Right lobe of liver (tissue), 6 donors: ENCODE measurements around the gene GNG12. TPM values are rescaled to one million over a fixed set of nuclear protein-coding genes. Genes with fewer than 3 reads are reported as not detected.

Source experiments
- ATAC-seq, 4 donors: fragments of 200-7000 bp; cut with Tn5 transposase; one replicate each; pipeline ENCODE4 v1.9.1; 2020; ENCODE audit warnings: mild to moderate bottlenecking in 4 of 4, moderate library complexity in 4 of 4
- DNase-seq, 3 donors: peaks; one replicate each; pipeline ENCODE4 v3.0.0-alpha.2; 2020
- H3K27ac ChIP-seq, 3 donors: fragments of 200-600 bp; one replicate each; pipeline ENCODE4 v1.8.0; 2022
- H3K27me3 ChIP-seq, 2 donors: fragments of 200-600 bp; one replicate each; pipeline ENCODE4 v1.8.0; 2022
- H3K36me3 ChIP-seq, 4 donors: fragments of 200-600 bp; sonication (generic) in 1 of 4; one replicate each; pipeline versions ENCODE4 v1.5.1 to v1.8.0; 2017 to 2022; ENCODE audit warnings: control low read depth in 1 of 4
- H3K4me1 ChIP-seq, 4 donors: fragments of 200-600 bp; sonication (generic) in 1 of 4; one replicate each; pipeline versions ENCODE4 v1.5.1 to v1.8.0; 2017 to 2022; ENCODE audit warnings: control low read depth in 1 of 4
- H3K4me3 ChIP-seq, 3 donors: fragments of 200-600 bp; one replicate each; pipeline ENCODE4 v1.8.0; 2022
- H3K9me3 ChIP-seq, 4 donors: fragments of 200-600 bp; sonication (generic) in 1 of 4; one replicate each; pipeline versions ENCODE4 v1.5.1 to v1.8.0; 2017 to 2022; ENCODE audit warnings: control low read depth in 1 of 4
- POLR2A ChIP-seq: fragments of 450-650 bp; IDR thresholded peaks from one replicate; pipeline ENCODE4 v1.6.1; 2017; ENCODE audit warnings: antibody characterized with exemption, mild to moderate bottlenecking
- WGBS: methylation state at CpG from one replicate; pipeline ENCODE4 v1.1.6; 2018; ENCODE audit warnings: low coverage, low lambda C conversion rate; ENCODE audit not compliant: insufficient coverage; ENCODE audit errors: missing lambda C conversion rate; 5-methylcytosine and 5-hydroxymethylcytosine counted together
- intact Hi-C, 2 donors: fragments of 100-400 bp; cut with DNase I; formaldehyde crosslinking; loops; one replicate each; pipeline versions ENCODE4 v1.11.2 to v1.14.1; 2022
- total RNA-seq, 6 experiments: library from RNA; depleted of rRNA in 2 of 6; stranded (reverse); fragments of >200 nt in 2 of 6; fragmentation: NEBNext Ultra II Directional in 3 of 6; extraction: Animal tissue kit (Norgen Biotek cat#: 25700) in 3 of 6; gene quantifications; one replicate each; pipeline versions ENCODE4 v1.1.0 to v1.2.4, GENCODE V29; 2016 to 2023
- TF ChIP-seq, protein P1 (sequence below), 4 donors: fragments of 200-600 bp in 3 of 4; fragments of 450-650 bp in 1 of 4; IDR thresholded peaks; one replicate each; pipeline versions ENCODE4 v1.5.1 to v1.8.0; 2016 to 2022; ENCODE audit warnings: antibody characterized with exemption in 4 of 4, mild to moderate bottlenecking in 2 of 4
- donor health status: DM: no; HTN: yes; CAD: no.
- donor health status: DM: no; HTN: no; CAD: no.
- donor health status: DM: no; HTN: no; CAD: no.
- donor health status: DM: no; HTN: yes; CAD: no.
- donor health status: DM: no; HTN: yes; CAD: no.

Gene GNG12
- total RNA-seq, 6 experiments from 2014 or later, result 18.8 to 52.7 (median 33.9) TPM

- DNase-seq, result no peak
- no peak for ATAC-seq
- WGBS, result 88% methylated on average over 2 of the region's 2 CpGs
- Histone ChIP-seq H3K4me1 (no peaks in the 10 kb centered on the region), H3K4me3 (no peak overlapping the region), H3K36me3 (no peaks in the 10 kb centered on the region), H3K27ac (no peak overlapping the region), H3K27me3 (no peaks in the 10 kb centered on the region), H3K9me3 (no peaks in the 10 kb centered on the region)
- intact Hi-C loops, result no loop called here
- no peak for TF ChIP-seq POLR2A
- TF ChIP-seq, protein P1, sequence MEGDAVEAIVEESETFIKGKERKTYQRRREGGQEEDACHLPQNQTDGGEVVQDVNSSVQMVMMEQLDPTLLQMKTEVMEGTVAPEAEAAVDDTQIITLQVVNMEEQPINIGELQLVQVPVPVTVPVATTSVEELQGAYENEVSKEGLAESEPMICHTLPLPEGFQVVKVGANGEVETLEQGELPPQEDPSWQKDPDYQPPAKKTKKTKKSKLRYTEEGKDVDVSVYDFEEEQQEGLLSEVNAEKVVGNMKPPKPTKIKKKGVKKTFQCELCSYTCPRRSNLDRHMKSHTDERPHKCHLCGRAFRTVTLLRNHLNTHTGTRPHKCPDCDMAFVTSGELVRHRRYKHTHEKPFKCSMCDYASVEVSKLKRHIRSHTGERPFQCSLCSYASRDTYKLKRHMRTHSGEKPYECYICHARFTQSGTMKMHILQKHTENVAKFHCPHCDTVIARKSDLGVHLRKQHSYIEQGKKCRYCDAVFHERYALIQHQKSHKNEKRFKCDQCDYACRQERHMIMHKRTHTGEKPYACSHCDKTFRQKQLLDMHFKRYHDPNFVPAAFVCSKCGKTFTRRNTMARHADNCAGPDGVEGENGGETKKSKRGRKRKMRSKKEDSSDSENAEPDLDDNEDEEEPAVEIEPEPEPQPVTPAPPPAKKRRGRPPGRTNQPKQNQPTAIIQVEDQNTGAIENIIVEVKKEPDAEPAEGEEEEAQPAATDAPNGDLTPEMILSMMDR (IDR thresholded peaks at IDR 0.05), result no peak
Measured at GRCh38 chr1:67695963-67696362, 137.3 kb downstream of the GNG12 start.

DNA sequence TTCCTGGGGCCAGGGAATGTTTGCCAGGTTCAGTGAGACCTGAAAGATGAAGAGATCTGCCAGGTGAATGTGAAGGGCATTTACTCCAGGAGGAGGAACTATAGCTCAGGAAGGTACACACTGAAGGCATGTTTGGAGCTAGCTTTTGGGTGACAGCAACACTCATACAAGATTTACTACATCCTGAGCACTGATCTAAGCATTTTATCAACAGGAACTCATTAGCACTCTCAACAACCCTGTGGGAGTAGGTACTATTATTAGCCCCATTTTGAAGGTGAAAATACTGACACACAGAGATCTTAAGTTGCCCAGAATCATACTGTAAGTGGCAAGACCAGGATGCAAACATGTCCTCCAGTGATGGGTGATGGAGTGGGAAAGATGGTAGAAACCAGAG lies 141.6 kb downstream of the GNG12 start:
- H3K4me1 ChIP-seq, result peaks cover 0 to 13% (median 3%) of the 10 kb centered on the region in 4 donors
- H3K9me3 ChIP-seq, result no peaks in the 10 kb centered on the region
- H3K27me3 ChIP-seq, result no peaks in the 10 kb centered on the region
- no peak overlapping the region for H3K27ac ChIP-seq
- ATAC-seq (no peak), DNase-seq (no peak)
- intact Hi-C loops, result no loop called here
- H3K36me3 ChIP-seq, result peaks cover 0 to 19% (median 5%) of the 10 kb centered on the region in 4 donors
- H3K4me3 ChIP-seq, result no peak overlapping the region
- TF ChIP-seq, protein P1 (IDR thresholded peaks at IDR 0.05), result no peak
- TF ChIP-seq POLR2A, result no peak

DNA sequence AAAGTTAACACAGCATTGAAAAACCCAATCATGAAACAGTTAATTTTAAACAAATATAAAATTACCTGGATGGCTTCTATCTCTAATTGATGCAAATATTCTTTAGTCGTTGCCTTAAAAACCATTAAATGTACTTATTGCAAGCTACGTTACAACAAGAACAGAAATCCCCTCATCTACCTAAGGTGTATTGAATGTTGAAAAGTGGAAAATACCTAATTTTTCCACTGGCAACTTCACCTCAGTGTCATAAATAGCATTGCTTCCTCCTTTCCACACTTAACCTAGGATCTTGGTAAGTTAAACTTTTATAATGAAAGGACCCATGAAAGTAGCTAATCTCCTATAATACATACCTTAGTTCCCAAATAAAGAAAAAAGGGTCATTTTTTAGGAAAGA lies 142.9 kb downstream of the GNG12 start:
- Histone ChIP-seq H3K36me3 (peaks cover 0 to 19% (median 5%) of the 10 kb centered on the region in 4 donors), H3K27ac (no peak overlapping the region), H3K4me1 (peaks cover 0 to 13% (median 3%) of the 10 kb centered on the region in 4 donors), H3K27me3 (no peaks in the 10 kb centered on the region), H3K4me3 (no peak overlapping the region), H3K9me3 (no peaks in the 10 kb centered on the region)
- intact Hi-C loops, result no loop called here
- TF ChIP-seq POLR2A, result no peak
- TF ChIP-seq, protein P1 (IDR thresholded peaks at IDR 0.05), result no peak
- ATAC-seq (no peak), DNase-seq (no peak)
- WGBS, result 39% methylated on average over 2 of the region's 2 CpGs

- peaks cover 0 to 19% (median 5%) of the 10 kb centered on the region in 4 donors for H3K36me3 ChIP-seq
- H3K4me1 ChIP-seq, result peaks cover 0 to 13% (median 3%) of the 10 kb centered on the region in 4 donors
- DNase-seq (no peak), ATAC-seq (no peak)
- no peaks in the 10 kb centered on the region for H3K9me3 ChIP-seq
- TF ChIP-seq POLR2A, result no peak
- TF ChIP-seq, protein P1 (IDR thresholded peaks at IDR 0.05), result no peak
- intact Hi-C loops, result no loop called here
- no peak overlapping the region for H3K4me3 ChIP-seq
- no peak overlapping the region for H3K27ac ChIP-seq
- no peaks in the 10 kb centered on the region for H3K27me3 ChIP-seq
Measured at GRCh38 chr1:67690018-67690363, 143.3 kb downstream of the GNG12 start.
